ENCODE measurements around the gene ZFYVE28. TPM values are rescaled to one million over a fixed set of nuclear protein-coding genes. Genes with fewer than 3 reads are reported as not detected.

ZFYVE28 gene
- polyA plus RNA-seq, 6 donors from 2014 or later = 0.71 to 2.9 (median 1.4) TPM

GRCh38 chr4:2303121-2303685, 115.2 kb downstream of the ZFYVE28 start:
- H3K36me3 Mint-ChIP-seq = peaks cover 0 to 12% of the 10 kb centered on the region in 2 donors
- H3K27me3 Mint-ChIP-seq = peaks cover 0 to 6% (median 0%) of the 10 kb centered on the region in 3 donors
- H3K27ac Mint-ChIP-seq = no peak overlapping the region

GRCh38 chr4:2302387-2303119, 115.9 kb downstream of the ZFYVE28 start:
- ATAC-seq (ENCODE audit: low read depth in 2 of 2) (no peak), DNase-seq (no peak)
- Mint-ChIP-seq H3K27ac (no peak overlapping the region), H3K36me3 (peaks cover 0 to 12% of the 10 kb centered on the region in 2 donors), H3K27me3 (peaks cover 0 to 6% (median 0%) of the 10 kb centered on the region in 3 donors), H3K4me1 (peaks cover 4 to 7% (median 6%) of the 10 kb centered on the region in 3 donors), H3K9me3 (peaks cover 0 to 12% (median 6%) of the 10 kb centered on the region in 7 donors), H3K4me3 (no peak overlapping the region)

More at GRCh38 chr4:2303121-2303685, 115.2 kb downstream of the ZFYVE28 start:
- no peak for DNase-seq
- Mint-ChIP-seq H3K4me1 (peaks cover 0 to 4% (median 2%) of the 10 kb centered on the region in 3 donors), H3K9me3 (peaks cover 0 to 16% (median 9%) of the 10 kb centered on the region in 7 donors), H3K4me3 (no peak overlapping the region)
- ATAC-seq (ENCODE audit: low read depth in 2 of 2) = no peak

- peak overlapping the region in 1 of 6 donors; percentile 32 for H3K27ac Mint-ChIP-seq
- peaks cover 4 to 9% (median 8%) of the 10 kb centered on the region in 3 donors for H3K4me1 Mint-ChIP-seq
- H3K9me3 Mint-ChIP-seq = peaks cover 0 to 8% (median 3%) of the 10 kb centered on the region in 7 donors
- peaks cover 0 to 8% of the 10 kb centered on the region in 2 donors for H3K36me3 Mint-ChIP-seq
- DNase-seq = no peak
- ATAC-seq (ENCODE audit: low read depth in 2 of 2) = no peak
- H3K27me3 Mint-ChIP-seq = peaks cover 0 to 6% (median 0%) of the 10 kb centered on the region in 3 donors
- no peak overlapping the region for H3K4me3 Mint-ChIP-seq
Observed at GRCh38 chr4:2301806-2302205, 116.6 kb downstream of the ZFYVE28 start.

- DNase-seq = no peak
- H3K27ac Mint-ChIP-seq = no peak overlapping the region
- ATAC-seq (ENCODE audit: low read depth in 2 of 2) = no peak
- peaks cover 4 to 9% (median 8%) of the 10 kb centered on the region in 3 donors for H3K4me1 Mint-ChIP-seq
- peaks cover 0 to 6% (median 0%) of the 10 kb centered on the region in 3 donors for H3K27me3 Mint-ChIP-seq
- peaks cover 0 to 5% (median 1%) of the 10 kb centered on the region in 7 donors for H3K9me3 Mint-ChIP-seq
- peaks cover 0 to 5% of the 10 kb centered on the region in 2 donors for H3K36me3 Mint-ChIP-seq
- no peak overlapping the region for H3K4me3 Mint-ChIP-seq
Observed at GRCh38 chr4:2301225-2301642, 117.2 kb downstream of the ZFYVE28 start.

- Mint-ChIP-seq H3K27ac (no peak overlapping the region), H3K36me3 (peaks cover 0 to 5% of the 10 kb centered on the region in 2 donors), H3K4me3 (no peak overlapping the region), H3K4me1 (peaks cover 4 to 9% (median 8%) of the 10 kb centered on the region in 3 donors), H3K27me3 (peaks cover 0 to 6% (median 0%) of the 10 kb centered on the region in 3 donors), H3K9me3 (peaks cover 0 to 5% (median 0%) of the 10 kb centered on the region in 7 donors)
- ATAC-seq (ENCODE audit: low read depth in 2 of 2) (no peak), DNase-seq (no peak)
Observed at GRCh38 chr4:2300431-2301224, 117.8 kb downstream of the ZFYVE28 start.

GRCh38 chr4:2299794-2300193, 118.7 kb downstream of the ZFYVE28 start:
- H3K27me3 Mint-ChIP-seq = peaks cover 0 to under 1% (median 0%) of the 10 kb centered on the region in 3 donors
- peaks cover 0 to 5% (median 0%) of the 10 kb centered on the region in 7 donors for H3K9me3 Mint-ChIP-seq
- H3K4me1 Mint-ChIP-seq = peaks cover 4 to 9% (median 8%) of the 10 kb centered on the region in 3 donors
- no peak for ATAC-seq (ENCODE audit: low read depth in 2 of 2)
- no peak overlapping the region for H3K4me3 Mint-ChIP-seq
- H3K27ac Mint-ChIP-seq = peak overlapping the region in 4 of 6 donors; percentile 38 to 90 (median 74)
- DNase-seq = no peak
- H3K36me3 Mint-ChIP-seq = peaks cover 0 to 5% of the 10 kb centered on the region in 2 donors

GRCh38 chr4:2298532-2298991, 119.9 kb downstream of the ZFYVE28 start:
- Mint-ChIP-seq H3K4me1 (peaks cover 4 to 9% (median 8%) of the 10 kb centered on the region in 3 donors), H3K36me3 (peaks cover 0 to 5% of the 10 kb centered on the region in 2 donors), H3K27ac (peak overlapping the region in 4 of 6 donors; percentile 21 to 85 (median 48)), H3K9me3 (peaks cover 0 to 5% (median 0%) of the 10 kb centered on the region in 7 donors), H3K27me3 (peaks cover 0 to 3% (median 0%) of the 10 kb centered on the region in 3 donors), H3K4me3 (peak overlapping the region in 2 of 8 donors; percentile 27 to 38)
- no peak for DNase-seq
- no peak for ATAC-seq (ENCODE audit: low read depth in 2 of 2)

- Mint-ChIP-seq H3K27me3 (peaks cover 0 to 3% (median under 1%) of the 10 kb centered on the region in 3 donors), H3K27ac (peak overlapping the region in 5 of 6 donors; percentile 4 to 95 (median 83)), H3K4me3 (peak overlapping the region in 1 of 8 donors; percentile 70), H3K36me3 (peaks cover 0 to 5% of the 10 kb centered on the region in 2 donors), H3K9me3 (peaks cover 0 to 5% (median 0%) of the 10 kb centered on the region in 7 donors), H3K4me1 (peaks cover 0 to 9% (median 8%) of the 10 kb centered on the region in 3 donors)
- ATAC-seq (ENCODE audit: low read depth in 2 of 2) (peak; percentile 27 to 83), DNase-seq (no peak)
Observed at GRCh38 chr4:2297606-2298531, 120.6 kb downstream of the ZFYVE28 start.

- peaks cover 0 to 12% (median 8%) of the 10 kb centered on the region in 3 donors for H3K4me1 Mint-ChIP-seq
- peaks cover 0 to 10% (median 3%) of the 10 kb centered on the region in 3 donors for H3K27me3 Mint-ChIP-seq
- H3K27ac Mint-ChIP-seq = peak overlapping the region in 2 of 6 donors; percentile 52 to 70
- no peaks in the 10 kb centered on the region for H3K36me3 Mint-ChIP-seq
- peaks cover 0 to 5% (median 0%) of the 10 kb centered on the region in 7 donors for H3K9me3 Mint-ChIP-seq
- ATAC-seq (ENCODE audit: low read depth in 2 of 2) (peak in 1 of 2 donors; percentile 37), DNase-seq (no peak)
- H3K4me3 Mint-ChIP-seq = peak overlapping the region in 1 of 8 donors; percentile 42
Observed at GRCh38 chr4:2296631-2297601, 121.5 kb downstream of the ZFYVE28 start.

GRCh38 chr4:2295900-2296442, 122.5 kb downstream of the ZFYVE28 start:
- peaks cover 5 to 15% (median 9%) of the 10 kb centered on the region in 3 donors for H3K4me1 Mint-ChIP-seq
- no peak for ATAC-seq (ENCODE audit: low read depth in 2 of 2)
- H3K4me3 Mint-ChIP-seq = no peak overlapping the region

GRCh38 chr4:2295500-2295899, 122.9 kb downstream of the ZFYVE28 start:
- ATAC-seq (ENCODE audit: low read depth in 2 of 2) (no peak), DNase-seq (no peak)
- Mint-ChIP-seq H3K4me3 (no peak overlapping the region), H3K9me3 (peaks cover 0 to 5% (median 0%) of the 10 kb centered on the region in 7 donors), H3K27ac (peak overlapping the region in 1 of 6 donors; percentile 31), H3K36me3 (no peaks in the 10 kb centered on the region), H3K4me1 (peaks cover 10 to 20% (median 14%) of the 10 kb centered on the region in 3 donors), H3K27me3 (peaks cover 0 to 10% (median 8%) of the 10 kb centered on the region in 3 donors)

More at GRCh38 chr4:2295900-2296442, 122.5 kb downstream of the ZFYVE28 start:
- Mint-ChIP-seq H3K27me3 (peaks cover 0 to 10% (median 4%) of the 10 kb centered on the region in 3 donors), H3K36me3 (no peaks in the 10 kb centered on the region), H3K27ac (no peak overlapping the region), H3K9me3 (peaks cover 0 to 5% (median 0%) of the 10 kb centered on the region in 7 donors)
- DNase-seq = no peak

Data from naive B cell (primary cell).